Upper lobe of right lung (tissue), 1 donor: Measurements from ENCODE around the gene PRKRA. TPM values are rescaled to one million over a fixed set of nuclear protein-coding genes. Genes with fewer than 3 reads are reported as not detected.

Source experiments
- ATAC-seq: fragments of 200-7000 bp; cut with Tn5 transposase; one replicate; pipeline ENCODE4 v1.9.1; 2020; ENCODE audit warnings: mild to moderate bottlenecking, moderate library complexity
- DNase-seq: peaks from one replicate; pipeline ENCODE4 v3.0.0-alpha.2; 2020
- H3K27ac ChIP-seq: fragments of 200-600 bp; one replicate; pipeline ENCODE4 v1.8.0; 2022
- H3K27me3 ChIP-seq: fragments of 200-600 bp; one replicate; pipeline ENCODE4 v1.8.0; 2022; ENCODE audit warnings: mild to moderate bottlenecking
- H3K36me3 ChIP-seq: fragments of 200-600 bp; one replicate; pipeline ENCODE4 v1.8.0; 2022
- H3K4me1 ChIP-seq: fragments of 200-600 bp; one replicate; pipeline ENCODE4 v1.8.0; 2022
- H3K4me3 ChIP-seq: fragments of 200-600 bp; one replicate; pipeline ENCODE4 v1.8.0; 2022; ENCODE audit warnings: mild to moderate bottlenecking
- H3K9me3 ChIP-seq: fragments of 200-600 bp; one replicate; pipeline ENCODE4 v1.8.0; 2022
- intact Hi-C: fragments of 100-400 bp; cut with DNase I; formaldehyde crosslinking; loops from one replicate; pipeline ENCODE4 v1.11.0; 2022
- total RNA-seq: library from RNA; stranded (reverse); fragmentation: NEBNext Ultra II Directional; extraction: Animal tissue kit (Norgen Biotek cat#: 25700); gene quantifications from one replicate; pipeline ENCODE4 v1.2.1, GENCODE V29; 2021
- TF ChIP-seq, protein P1 (sequence below): fragments of 200-600 bp; IDR thresholded peaks from one replicate; pipeline ENCODE4 v1.8.0; 2022; ENCODE audit warnings: antibody characterized with exemption
- donor health status: DM: no; HTN: yes; CAD: no; lungs with severe emphysema.

PRKRA gene
- total RNA-seq, 1 donor from 2014 or later: 47.3 TPM

DNA sequence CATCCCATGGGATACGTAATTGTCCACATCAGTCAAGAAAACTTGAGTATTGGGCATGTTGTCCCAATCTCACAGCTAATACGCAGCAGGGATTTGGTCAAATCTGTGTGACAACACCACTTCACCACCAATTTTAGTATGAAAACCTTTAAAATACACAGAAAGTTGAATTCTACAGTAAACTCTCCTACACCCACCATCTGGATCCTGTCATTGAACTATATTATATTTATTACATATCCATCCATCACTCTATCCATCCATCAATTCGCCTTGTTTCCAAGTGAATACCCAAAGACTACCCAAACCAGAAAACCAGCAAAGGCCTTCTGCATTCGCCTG, 28.3 kb upstream of the PRKRA start:
- H3K27me3 ChIP-seq: no peaks in the 10 kb centered on the region
- H3K9me3 ChIP-seq: no peaks in the 10 kb centered on the region
- DNase-seq: no peak
- H3K4me3 ChIP-seq: peak overlapping the region; percentile 63
- H3K27ac ChIP-seq: peak overlapping the region; percentile 92
- H3K4me1 ChIP-seq: peaks cover 41% of the 10 kb centered on the region
- H3K36me3 ChIP-seq: no peaks in the 10 kb centered on the region
- intact Hi-C loops: no loop called here
- ATAC-seq: no peak
- TF ChIP-seq, protein P1, sequence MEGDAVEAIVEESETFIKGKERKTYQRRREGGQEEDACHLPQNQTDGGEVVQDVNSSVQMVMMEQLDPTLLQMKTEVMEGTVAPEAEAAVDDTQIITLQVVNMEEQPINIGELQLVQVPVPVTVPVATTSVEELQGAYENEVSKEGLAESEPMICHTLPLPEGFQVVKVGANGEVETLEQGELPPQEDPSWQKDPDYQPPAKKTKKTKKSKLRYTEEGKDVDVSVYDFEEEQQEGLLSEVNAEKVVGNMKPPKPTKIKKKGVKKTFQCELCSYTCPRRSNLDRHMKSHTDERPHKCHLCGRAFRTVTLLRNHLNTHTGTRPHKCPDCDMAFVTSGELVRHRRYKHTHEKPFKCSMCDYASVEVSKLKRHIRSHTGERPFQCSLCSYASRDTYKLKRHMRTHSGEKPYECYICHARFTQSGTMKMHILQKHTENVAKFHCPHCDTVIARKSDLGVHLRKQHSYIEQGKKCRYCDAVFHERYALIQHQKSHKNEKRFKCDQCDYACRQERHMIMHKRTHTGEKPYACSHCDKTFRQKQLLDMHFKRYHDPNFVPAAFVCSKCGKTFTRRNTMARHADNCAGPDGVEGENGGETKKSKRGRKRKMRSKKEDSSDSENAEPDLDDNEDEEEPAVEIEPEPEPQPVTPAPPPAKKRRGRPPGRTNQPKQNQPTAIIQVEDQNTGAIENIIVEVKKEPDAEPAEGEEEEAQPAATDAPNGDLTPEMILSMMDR: no peak

DNA sequence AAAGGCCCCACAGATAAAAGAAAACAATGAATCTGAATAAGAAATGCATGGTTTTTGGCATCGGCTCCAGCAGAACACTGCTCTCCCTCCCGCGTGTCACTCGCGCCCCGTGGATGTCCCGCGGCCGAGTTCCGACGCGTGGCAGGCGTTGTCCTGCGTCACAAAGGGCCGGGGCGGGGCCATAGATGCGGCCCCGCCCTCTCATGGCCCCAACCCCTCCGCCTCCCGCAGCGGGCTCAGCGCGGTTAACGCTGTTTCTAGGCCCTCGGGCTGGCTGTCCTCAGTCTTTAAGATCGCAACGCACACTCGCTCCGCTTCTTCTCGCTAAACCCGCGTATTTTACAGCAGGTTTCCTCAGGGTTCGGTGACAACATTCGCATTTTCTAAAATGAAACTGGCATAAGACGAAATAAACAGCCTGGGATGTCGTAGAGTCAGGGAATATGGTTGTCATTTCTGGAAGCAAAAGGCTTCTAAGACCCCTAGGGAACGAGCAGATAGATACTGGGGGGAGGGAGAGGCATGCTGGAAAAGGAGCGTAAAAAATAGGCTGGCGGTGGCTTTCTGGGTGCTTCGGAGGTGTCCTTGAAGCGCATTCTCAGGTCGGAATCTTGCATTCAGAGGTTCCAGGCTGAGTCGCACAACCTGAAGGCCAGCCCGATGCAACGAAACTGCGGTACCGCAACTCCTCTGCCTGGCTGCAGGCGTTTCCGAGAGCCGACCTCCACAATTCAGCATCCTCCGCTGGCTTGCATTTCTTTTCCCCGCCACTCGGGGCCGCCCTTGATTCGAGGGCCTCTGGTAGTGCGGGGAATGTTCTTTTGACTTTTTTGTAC, 27.7 kb upstream of the PRKRA start, which contains the start of gene FKBP7:
Gene FKBP7 (minus strand): TSS at position 162 of the 836 bp plus-strand sequence. CDS start 101 bp downstream, at position 61.
- no peaks in the 10 kb centered on the region for H3K27me3 ChIP-seq
- ATAC-seq: peak; percentile 86
- no peaks in the 10 kb centered on the region for H3K9me3 ChIP-seq
- H3K27ac ChIP-seq: peak within 1 kb of the TSS; percentile 92
- DNase-seq: peak; percentile 93
- H3K36me3 ChIP-seq: no peaks in the 10 kb centered on the region
- intact Hi-C loops: no loop called here
- TF ChIP-seq, protein P1: peak; percentile 80
- H3K4me3 ChIP-seq: peak within 1 kb of the TSS; percentile 63
- peaks cover 35% of the 10 kb centered on the region for H3K4me1 ChIP-seq

DNA sequence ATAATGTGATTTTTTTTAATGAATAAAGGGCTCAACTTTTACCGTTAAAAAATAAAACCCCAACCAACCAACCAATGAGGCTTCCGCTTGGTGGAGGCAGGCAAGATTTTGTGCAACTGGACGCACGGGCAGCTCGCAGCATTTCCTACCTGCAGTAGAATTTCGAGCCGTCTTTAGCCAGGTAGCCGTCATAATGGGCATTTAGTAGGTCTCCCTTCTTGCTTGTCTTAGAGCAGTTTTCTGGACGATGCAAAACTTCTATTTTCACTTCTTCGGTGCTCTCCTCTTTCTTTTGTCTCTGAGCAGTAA, 27.1 kb upstream of the PRKRA start:
- peaks cover 31% of the 10 kb centered on the region for H3K4me1 ChIP-seq
- no peak for DNase-seq
- no peaks in the 10 kb centered on the region for H3K36me3 ChIP-seq
- no peaks in the 10 kb centered on the region for H3K9me3 ChIP-seq
- intact Hi-C loops: no loop called here
- TF ChIP-seq, protein P1: no peak
- H3K27ac ChIP-seq: peak overlapping the region; percentile 92
- no peaks in the 10 kb centered on the region for H3K27me3 ChIP-seq
- no peak for ATAC-seq
- H3K4me3 ChIP-seq: peak overlapping the region; percentile 63

DNA sequence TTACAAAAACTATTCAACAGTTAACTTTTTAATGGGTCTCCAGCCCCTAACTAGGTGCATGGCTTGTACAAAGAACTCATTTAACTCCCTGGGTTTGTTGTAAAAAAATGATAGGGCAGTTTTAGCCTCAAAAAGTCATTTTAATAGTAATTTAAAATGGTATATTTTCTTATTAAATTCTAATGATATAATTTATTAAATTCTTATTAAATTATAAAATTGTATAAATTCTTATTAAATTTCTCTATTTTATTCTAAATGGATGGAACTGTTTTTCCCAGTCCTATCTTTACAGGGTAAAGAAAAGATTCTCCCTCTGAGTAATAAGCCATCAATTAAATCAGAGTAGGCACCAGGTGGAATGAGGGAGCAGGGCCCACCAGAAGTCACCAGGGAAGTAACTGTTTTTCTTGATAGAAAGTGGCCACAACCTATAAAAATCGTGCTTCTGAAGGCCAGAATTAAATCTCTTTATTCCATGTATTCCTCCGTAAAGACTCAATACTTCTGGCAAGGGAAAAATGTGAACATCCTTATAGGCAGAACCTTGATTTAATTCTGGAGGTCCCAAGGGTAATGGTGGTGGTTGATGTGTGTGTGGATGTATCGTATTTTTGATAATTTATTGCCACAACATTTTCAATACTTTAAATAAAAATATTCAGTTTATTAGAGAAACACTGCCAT, 26.6 kb upstream of the PRKRA start:
- intact Hi-C loops: no loop called here
- H3K27me3 ChIP-seq: no peaks in the 10 kb centered on the region
- DNase-seq (no peak), ATAC-seq (no peak)
- H3K36me3 ChIP-seq: no peaks in the 10 kb centered on the region
- peak overlapping the region; percentile 63 for H3K4me3 ChIP-seq
- TF ChIP-seq, protein P1: no peak
- peaks cover 26% of the 10 kb centered on the region for H3K4me1 ChIP-seq
- H3K27ac ChIP-seq: peak overlapping the region; percentile 92
- H3K9me3 ChIP-seq: no peaks in the 10 kb centered on the region

DNA sequence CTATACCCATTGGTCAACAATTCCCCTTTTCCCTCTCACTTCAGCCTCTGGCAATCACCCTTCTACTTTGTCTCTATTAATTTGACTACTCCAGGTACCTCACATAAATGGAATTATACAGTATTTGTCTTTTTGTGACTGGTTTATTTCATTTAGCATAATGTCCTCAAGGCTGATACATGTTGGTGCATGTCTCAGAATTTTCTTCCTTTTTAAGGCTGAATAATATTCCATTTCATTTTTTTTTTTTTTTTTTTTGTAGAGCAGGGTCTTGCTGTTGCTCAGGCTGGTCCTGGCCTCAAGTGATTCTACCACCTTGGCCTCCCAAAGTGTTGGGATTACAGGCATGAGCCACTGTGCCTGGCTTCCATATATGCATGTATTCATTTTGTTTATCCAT, 25.5 kb upstream of the PRKRA start:
- Histone ChIP-seq H3K9me3 (no peaks in the 10 kb centered on the region), H3K27me3 (no peaks in the 10 kb centered on the region), H3K4me3 (no peak overlapping the region), H3K27ac (no peak overlapping the region), H3K4me1 (peaks cover 15% of the 10 kb centered on the region), H3K36me3 (no peaks in the 10 kb centered on the region)
- no peak for DNase-seq
- TF ChIP-seq, protein P1: no peak
- ATAC-seq: no peak
- intact Hi-C loops: no loop called here
